ENCODE results near the gene TEX101. TPM values are rescaled to one million over a fixed set of nuclear protein-coding genes. Genes with fewer than 3 reads are reported as not detected.

The TEX101 gene
- total and polyA plus RNA-seq, 12 donors = not detected

GRCh38 chr19:43457809-43458208 is 43.1 kb downstream of the TEX101 start:
- no peak for DNase-seq
- Histone ChIP-seq H3K4me1 (replicated peaks in 1 of 2) (peaks cover 0 to 1% of the 10 kb centered on the region in 2 donors), H3K4me3 (no peak overlapping the region), H3K27me3 (no peaks in the 10 kb centered on the region), H3K27ac (no peak overlapping the region), H3K36me3 (replicated peaks in 1 of 2) (no peaks in the 10 kb centered on the region), H3K9me3 (replicated peaks in 1 of 3) (no peaks in the 10 kb centered on the region)
- TF ChIP-seq POLR2A (IDR thresholded peaks at IDR 0.05) (no peak), CTCF (IDR thresholded peaks at IDR 0.05) (no peak)
- 76 to 86% (median 82%) methylated on average over 4 of the region's 4 CpGs for WGBS, 4 donors
- intact Hi-C loops (cut with DNase I) = loop anchor here in 1 of 2 donors (10.0 kb wide), 1 partner anchor 197 kb away; no protein-coding TSS in a partner anchor

DNA sequence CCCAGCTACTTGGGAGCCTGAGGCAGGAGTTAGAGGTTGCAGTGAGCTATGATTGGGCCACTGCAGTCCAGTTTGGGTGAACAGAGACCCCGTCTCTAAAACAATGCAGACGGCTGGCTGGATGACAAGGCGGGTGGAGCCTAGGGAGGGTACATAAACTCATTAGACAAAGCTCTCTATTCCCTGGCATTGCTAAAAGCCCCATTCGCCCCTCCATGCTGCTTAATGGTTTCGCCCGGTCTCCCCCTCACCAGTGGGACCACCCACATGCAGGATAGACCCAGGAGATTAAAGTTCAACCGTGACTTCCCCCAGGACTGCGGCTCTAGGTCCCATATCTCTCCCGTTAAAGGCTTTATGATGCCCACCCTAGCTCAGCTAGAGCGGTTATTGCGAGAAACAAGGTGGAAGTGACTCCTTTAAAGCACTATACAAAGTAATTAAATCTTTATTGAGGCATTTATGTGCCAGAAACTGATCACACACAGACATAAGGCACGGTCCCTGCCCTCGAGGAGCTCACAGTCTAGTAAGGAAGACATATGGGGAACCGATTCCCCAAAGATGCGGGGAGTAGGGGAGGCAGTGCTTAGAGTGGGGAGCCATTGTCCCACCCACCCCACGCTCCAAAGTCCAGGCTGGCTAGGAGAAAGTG is 45.8 kb downstream of the TEX101 start:
- H3K4me3 ChIP-seq = no peak overlapping the region
- no peaks in the 10 kb centered on the region for H3K36me3 ChIP-seq (replicated peaks in 1 of 2)
- 75 to 88% (median 82%) methylated on average over 16 of the region's 16 CpGs for WGBS, 4 donors
- H3K27ac ChIP-seq = no peak overlapping the region
- no peak for TF ChIP-seq POLR2A (IDR thresholded peaks at IDR 0.05)
- no peak for TF ChIP-seq CTCF (IDR thresholded peaks at IDR 0.05)
- H3K27me3 ChIP-seq = no peaks in the 10 kb centered on the region
- no peak for DNase-seq
- intact Hi-C loops (cut with DNase I) = no loop called here
- H3K9me3 ChIP-seq (replicated peaks in 1 of 3) = no peaks in the 10 kb centered on the region
- H3K4me1 ChIP-seq (replicated peaks in 1 of 2) = peaks cover 6 to 11% of the 10 kb centered on the region in 2 donors

GRCh38 chr19:43461303-43461702 is 46.6 kb downstream of the TEX101 start:
- DNase-seq = no peak
- 73 to 95% (median 87%) methylated on average over 2 to 12 of the region's 12 CpGs for WGBS, 4 donors
- H3K4me1 ChIP-seq (replicated peaks in 1 of 2) = peaks cover 6 to 11% of the 10 kb centered on the region in 2 donors
- H3K27me3 ChIP-seq = no peaks in the 10 kb centered on the region
- H3K36me3 ChIP-seq (replicated peaks in 1 of 2) = no peaks in the 10 kb centered on the region
- no peaks in the 10 kb centered on the region for H3K9me3 ChIP-seq (replicated peaks in 1 of 3)
- no peak for TF ChIP-seq POLR2A (IDR thresholded peaks at IDR 0.05)
- TF ChIP-seq CTCF (IDR thresholded peaks at IDR 0.05) = no peak
- H3K4me3 ChIP-seq = no peak overlapping the region
- no peak overlapping the region for H3K27ac ChIP-seq
- intact Hi-C loops (cut with DNase I) = no loop called here

DNA sequence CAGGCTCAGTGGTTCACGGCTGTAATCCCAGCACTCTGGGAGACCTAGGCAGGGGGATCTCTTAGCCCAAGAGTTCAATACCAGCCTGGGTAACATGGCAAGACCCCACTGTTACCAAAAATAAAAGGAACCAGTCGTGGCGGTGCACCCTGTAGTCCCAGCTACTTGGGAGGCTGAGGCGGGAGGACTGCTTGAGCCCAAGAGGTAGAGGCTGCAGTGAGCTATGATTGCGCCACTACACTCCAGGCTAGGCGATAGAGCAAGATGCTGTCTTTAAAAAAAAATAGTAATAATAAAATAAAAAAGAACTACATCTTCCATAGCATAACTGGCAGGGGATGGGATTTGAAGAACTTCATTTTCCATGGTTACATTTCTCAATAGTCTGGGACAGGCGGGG is 47.7 kb downstream of the TEX101 start:
- Histone ChIP-seq H3K4me1 (replicated peaks in 1 of 2) (peaks cover 6 to 11% of the 10 kb centered on the region in 2 donors), H3K27ac (no peak overlapping the region), H3K27me3 (no peaks in the 10 kb centered on the region), H3K9me3 (replicated peaks in 1 of 3) (no peaks in the 10 kb centered on the region), H3K4me3 (no peak overlapping the region), H3K36me3 (replicated peaks in 1 of 2) (no peaks in the 10 kb centered on the region)
- 92 to 97% (median 94%) methylated on average over 7 of the region's 7 CpGs for WGBS, 4 donors
- intact Hi-C loops (cut with DNase I) = no loop called here
- TF ChIP-seq CTCF (IDR thresholded peaks at IDR 0.05) (no peak), POLR2A (IDR thresholded peaks at IDR 0.05) (no peak)
- DNase-seq = no peak

All from adrenal gland (tissue), 12 donors.